GM21447 (cell line): ENCODE measurements around the gene ASTE1.
"Not testable (repeated sequence)": the region's sequence is repeated elsewhere in the genome, so short reads cannot be mapped to it uniquely, and the experiment has no call there.

Experiments used
- ATAC-seq: cut with Tn5 transposase; IDR thresholded peaks from one replicate; pipeline ENCODE4 v1.9.1; 2021; ENCODE audit not compliant: unreplicated experiment

Gene ASTE1, protein sequence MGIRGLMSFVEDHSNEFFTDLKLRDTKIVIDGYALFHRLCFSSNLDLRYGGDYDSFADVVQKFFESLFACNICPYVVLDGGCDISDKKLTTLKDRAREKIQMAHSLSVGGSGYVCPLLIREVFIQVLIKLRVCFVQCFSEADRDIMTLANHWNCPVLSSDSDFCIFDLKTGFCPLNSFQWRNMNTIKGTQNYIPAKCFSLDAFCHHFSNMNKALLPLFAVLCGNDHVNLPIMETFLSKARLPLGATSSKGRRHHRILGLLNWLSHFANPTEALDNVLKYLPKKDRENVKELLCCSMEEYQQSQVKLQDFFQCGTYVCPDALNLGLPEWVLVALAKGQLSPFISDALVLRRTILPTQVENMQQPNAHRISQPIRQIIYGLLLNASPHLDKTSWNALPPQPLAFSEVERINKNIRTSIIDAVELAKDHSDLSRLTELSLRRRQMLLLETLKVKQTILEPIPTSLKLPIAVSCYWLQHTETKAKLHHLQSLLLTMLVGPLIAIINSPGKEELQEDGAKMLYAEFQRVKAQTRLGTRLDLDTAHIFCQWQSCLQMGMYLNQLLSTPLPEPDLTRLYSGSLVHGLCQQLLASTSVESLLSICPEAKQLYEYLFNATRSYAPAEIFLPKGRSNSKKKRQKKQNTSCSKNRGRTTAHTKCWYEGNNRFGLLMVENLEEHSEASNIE

DNA sequence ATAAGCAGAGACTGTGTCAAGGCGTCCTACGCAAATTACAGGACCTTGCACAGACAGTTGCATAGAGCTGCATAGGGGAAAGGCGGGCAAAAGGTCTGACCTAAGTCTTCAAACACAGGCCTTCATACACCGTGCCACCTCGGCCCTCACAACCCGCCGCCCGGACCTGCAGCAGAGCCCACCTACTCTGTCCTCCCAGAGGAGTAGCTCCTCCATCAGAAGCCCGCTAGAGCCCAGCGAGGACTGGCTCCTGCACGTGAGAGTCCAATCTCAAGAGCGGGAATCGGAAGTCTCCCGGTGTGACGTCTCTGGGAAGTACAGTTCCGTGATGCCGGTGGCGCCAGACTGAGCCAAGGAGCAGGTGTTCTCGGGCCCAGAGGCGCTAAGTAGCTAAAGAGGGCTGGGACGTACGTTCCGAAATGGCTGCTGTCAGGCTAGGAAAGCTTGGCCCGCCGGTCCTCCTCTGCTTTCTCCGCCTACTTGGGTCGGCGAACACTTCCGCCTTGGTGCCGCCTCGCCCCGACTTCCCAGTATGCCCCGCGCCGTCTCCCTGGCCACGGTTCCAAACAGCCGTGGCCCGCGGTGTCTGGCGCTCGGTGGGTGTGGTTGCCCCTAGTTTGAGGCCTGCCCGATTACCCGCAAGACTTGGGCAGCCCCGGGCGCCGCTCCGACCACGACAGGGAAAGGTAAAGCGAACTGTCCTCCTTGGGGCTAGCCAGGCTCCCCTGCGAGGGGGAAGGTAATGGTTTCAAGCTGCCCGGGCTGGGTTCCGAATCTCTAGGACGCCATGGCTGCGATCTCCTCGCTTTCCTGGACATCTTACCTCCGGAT, at the start of gene ASTE1, which contains the start of gene NEK11:
Gene ASTE1 (minus strand): TSS at position 505 of the 831 bp plus-strand sequence. CDS start 1,519 bp downstream, outside the sequence.
Gene NEK11 (plus strand): TSS at position 557 of the 831 bp plus-strand sequence. CDS start 2,832 bp downstream, outside the sequence.
- peak; percentile 98 for ATAC-seq

DNA sequence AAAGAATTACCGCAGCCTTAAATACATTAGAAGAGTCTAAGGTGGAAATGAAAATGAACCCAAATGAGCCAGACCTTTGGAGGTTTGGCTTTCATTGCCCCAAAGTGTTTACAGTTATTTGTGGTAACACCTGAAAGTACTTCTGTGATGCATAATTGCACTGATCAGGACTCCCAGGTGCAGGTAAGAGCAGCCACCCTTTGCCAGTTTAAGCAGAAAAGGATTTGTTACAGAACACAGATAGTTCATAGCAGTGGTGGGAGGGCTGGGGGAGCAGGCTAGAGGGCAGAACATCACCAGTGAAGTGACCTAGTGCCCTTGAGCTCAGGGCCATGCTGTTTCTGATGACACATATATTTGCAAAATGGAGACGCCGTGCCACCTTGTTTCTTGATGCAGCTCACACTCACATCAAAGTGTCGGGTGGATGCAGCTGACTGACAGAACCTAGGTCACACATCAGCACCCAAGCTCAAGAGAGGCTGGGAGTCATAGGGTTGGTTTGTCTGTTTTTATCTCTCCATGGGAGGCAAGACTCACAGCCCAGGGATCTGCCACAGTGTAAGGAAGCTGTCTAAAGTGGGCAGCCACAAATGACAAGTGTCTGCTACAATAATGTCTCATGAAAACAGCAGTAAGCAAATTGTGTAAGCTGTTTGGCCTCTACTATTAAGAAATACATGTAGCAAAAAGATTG, 49.2 kb upstream of the ASTE1 start:
- ATAC-seq, result no peak

DNA sequence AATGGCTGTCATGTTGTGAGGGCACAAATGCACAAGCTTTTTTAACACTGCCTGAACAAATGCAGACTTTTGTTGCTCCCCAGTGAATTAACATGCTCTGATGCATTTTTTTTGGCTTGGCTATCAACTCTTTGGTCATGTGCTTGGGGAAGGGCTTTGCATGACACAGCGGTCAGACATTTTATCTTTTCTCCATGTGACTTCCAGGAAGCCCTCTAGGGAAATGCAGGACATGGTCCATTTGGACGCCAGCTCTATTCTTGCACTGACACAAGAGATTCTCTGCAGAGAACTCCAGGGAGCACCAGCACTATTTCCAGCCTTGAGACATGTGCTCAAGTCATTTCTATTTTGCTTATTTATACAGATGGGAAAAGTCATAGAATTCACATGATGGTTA, 46.2 kb upstream of the ASTE1 start:
- no peak for ATAC-seq

DNA sequence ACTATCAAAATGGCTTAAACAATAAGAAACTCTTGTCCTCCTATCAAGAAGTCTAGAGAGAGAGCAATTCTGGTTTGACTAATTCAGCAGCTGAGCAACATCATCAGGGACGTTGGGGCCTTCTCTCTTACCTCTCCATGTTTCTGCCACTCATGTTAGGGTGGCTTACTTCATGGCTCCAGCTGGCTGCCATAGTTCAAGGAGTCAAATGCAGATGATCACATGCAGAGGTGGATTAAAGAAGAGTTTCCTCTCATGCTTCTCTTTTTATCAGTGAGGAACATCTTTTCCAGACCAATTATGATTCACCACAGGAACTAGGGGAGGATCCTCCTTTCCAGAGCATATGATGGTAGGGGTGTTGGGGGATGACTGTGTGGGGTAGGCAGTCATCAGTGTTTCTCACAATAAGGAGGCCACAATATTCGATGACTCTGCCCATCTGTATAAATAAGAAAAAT, 45.5 kb upstream of the ASTE1 start:
- no peak for ATAC-seq

DNA sequence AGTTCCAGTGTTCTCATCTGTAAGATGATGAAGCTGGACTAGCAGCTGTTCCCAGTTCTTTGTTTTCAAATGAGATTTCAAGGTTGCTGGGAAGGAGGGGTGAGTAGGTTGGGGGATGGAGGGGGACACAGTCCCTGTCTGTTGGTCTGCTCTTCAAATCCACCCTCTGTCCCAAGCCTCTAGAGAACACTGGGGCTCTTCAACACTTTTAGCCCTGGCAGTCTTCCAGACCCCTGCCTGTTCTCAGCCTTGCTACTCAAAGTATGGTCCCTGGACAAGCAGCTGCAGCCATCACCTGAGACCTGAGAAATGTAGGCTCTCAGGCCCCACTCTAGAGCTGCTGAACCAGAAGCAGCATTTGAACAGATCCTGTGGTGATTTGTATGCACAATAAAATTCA, 41.4 kb upstream of the ASTE1 start:
- ATAC-seq, result peak; percentile 59

DNA sequence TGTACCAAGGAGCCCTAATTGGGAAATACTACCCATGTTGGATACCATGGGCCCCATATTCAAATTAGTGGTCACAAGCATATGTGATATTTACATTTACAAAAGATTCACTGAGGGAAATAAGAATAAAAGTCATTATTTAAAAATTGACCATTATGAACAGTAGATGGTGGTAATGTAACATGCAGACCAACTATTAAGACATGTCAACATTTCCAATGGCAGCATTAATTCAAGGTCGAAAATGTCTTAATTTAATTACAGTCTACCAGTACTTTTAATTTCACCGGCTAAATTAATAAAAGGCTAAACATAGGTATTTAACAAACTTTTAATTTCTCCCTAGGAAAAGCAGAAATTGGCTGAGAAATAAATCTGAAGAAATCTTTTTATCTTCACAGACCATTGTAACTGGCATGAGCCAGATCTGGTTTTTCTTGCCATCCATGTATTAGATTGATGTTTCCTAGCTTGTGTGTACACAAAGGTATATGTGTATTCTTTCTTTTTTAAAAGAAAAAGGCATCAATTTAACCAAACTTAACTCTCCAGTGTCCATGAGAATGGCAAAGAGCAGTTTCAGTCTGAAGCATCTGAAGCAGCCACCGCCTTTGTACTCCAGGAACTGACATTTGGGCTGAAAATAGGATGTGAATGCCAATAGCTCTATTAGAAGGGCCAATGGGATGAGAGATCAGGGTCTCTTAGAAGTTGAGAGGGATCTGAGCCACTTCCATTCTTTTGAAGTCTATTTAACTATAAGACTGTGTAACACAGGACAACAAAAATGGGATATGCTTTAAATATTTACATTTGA, 26.6 kb upstream of the ASTE1 start:
- no peak for ATAC-seq

DNA sequence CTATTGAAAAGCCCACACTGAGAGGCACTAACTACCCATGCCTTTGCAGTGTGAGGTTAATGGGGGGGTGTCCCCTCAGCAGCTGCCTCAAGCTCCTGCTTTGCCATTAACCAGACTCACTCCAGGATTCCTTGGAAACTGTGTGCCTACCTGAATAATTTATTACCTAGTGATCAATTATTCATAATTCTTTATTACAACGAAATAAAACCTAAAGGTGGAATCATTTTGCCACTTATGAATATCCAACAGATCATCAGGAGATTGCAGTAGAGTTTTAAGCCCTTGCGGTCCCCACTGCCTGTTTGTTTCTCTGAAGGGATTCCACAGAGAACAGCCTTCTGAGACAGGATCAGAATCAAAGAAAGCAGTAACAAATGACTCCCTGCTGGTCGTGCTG, 23.4 kb upstream of the ASTE1 start:
- no peak for ATAC-seq

DNA sequence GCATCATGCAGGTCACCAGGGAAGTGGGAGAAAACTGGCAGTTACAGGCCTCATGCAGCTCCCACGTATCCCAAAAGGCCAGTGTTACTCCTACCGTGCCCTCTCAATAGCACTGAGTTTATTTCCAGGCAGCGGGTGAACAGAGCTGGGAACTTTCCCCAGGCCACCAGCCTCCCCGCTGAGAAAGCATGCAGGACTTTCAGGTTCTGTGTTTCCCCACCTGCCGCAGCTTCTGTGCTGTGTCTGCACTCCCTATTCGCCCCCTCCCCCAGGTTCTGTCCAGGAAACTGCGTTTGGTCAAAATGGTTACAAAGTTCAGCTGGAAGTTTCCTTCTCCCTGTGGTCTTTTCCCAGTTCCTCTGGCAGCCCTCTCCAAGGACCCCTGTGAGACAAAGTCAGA, 21.4 kb upstream of the ASTE1 start:
- ATAC-seq, result no peak

DNA sequence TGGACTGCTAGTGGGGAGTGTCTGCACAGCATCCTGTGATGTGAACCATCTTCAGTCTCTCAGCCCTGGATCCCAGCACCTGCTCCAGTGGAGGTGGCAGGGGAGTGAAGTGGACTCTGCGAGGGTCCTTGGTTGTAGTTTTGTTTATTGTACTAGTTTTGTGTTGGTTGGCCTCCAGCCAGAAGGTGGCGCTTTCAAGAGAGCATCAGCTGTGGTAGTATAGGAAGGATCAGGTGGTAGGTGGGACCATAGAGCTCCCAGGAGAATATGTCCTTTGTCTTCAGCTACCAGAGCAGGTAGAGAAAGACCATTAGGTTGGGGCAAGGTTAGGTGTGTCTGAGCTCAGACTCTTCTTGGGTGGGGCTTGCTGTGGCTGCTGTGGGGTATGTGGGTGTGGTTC, 21.0 kb upstream of the ASTE1 start:
- no peak for ATAC-seq

DNA sequence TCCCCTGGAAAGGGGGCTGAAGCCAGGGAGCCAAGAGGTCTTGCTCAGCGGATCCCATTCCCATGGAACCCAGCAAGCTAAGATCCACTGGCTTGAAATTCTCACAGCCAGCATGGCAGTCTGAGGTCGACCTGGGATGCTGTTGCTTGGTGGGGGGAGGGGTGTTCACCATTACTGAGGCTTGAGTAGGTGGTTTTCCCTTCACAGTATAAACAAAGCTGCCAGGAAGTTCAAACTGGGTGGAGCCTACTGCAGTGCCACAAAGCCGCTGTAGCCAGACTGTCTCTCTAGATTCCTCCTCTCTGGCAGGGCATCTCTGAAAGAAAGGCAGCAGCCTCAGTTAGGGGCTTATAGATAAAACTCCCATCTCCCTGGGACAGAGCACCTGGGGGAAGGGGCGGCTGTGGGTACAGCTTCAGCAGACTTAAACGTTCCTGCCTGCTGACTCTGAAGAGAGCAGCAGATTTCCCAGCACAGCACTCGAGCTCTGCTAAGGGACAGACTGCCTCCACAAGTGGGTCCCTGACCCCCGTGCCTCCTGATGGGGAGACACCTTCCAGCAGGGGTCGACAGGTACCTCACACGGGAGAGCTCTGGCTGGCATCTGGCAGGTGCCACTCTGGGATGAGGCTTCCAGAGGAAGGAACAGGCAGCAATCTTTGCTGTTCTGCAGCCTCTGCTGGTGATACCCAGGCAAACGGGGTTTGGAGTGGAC, 15.8 kb upstream of the ASTE1 start:
- not testable (repeated sequence) for ATAC-seq

DNA sequence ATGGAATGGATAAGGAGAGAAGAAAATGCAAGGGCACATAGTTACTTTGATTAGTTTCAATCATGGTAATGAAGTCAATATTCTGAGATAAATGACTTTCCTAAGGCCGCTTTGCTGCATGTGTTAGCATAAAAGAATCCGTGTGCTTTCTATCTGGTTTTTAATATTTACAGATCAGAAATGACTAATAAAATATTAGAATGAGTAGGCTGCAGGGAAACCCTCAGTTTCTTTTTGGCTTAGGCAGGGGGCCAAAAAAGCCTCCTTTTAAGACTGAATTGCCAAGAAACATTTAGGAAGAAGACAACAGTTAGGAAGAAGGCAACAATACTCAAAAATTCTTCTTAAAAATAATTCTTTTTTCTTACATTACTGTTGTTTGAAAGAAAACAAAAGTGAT, 11.7 kb upstream of the ASTE1 start:
- no peak for ATAC-seq

DNA sequence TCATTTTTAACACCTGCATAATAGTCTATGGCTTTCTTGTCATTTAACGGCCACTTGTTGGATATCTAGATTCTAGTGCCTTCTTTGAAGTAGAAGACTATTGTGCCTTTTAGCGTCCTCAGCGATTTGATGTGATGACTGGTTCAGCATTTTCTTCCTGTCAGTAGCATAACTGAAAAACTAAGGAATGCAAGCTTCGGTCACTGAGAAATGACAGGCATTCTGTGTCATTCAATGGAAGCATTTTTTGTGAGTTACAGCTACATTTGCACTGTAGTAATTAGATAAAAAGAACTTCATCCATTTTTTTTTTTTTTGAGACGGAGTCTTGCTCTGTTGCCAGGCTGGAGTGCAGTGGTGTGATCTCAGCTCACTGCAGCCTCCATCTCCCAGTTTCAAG, 10.4 kb upstream of the ASTE1 start:
- no peak for ATAC-seq

DNA sequence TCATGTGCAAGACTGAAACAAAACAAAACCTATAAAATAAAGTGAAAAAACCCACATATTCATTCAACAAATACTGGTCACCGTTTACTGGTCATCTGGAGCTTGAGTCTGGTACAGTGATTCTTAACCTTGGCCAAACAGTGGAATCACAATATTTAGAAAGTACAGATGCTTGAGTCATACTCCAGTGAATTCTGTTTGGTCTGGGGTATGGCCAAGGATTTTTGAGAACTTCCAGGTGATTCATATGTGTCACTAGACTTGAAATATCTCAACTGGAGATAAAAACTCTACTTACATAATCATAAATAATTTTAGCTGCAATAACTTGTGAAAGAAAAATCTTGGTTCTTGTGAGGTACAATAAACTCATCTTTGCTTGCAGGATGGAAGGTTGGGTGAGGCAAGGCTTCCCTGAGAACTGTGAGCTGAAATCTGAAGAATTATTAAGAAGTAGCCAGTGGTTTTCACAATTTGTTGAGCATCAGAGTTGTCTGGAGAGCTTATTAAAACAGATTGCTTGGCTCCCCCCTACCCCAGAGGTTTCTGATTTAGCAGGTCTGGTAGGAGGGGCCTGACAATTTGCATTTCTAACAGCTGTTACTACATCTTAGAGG, 9.7 kb upstream of the ASTE1 start:
- ATAC-seq, result no peak

DNA sequence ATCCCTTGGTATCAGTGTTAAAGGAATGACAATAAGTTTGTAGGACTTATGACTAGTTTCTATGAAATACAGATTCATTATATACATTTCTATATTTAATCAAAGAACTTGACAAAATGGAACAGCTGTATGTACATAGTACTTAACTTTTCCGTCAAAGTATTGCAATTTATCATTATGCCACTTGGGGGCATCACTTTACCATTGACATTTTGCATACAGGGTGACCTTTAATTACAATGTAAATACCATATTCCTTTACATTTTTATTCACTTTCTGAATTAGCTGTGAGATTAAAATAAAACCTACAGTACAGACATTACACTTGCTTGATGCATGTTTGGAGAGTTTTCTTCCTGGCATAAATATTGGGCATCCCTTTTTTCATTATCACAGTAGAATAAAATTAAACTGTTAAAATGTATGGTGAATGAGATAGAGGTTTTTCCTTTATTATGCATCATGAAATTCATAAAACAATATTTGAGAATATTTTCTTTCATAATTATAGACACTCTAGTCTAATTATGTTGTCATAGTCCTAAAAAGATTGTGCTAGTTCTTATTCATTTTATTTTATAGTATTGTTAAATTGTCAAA, 7.0 kb upstream of the ASTE1 start:
- peak; percentile 61 for ATAC-seq

DNA sequence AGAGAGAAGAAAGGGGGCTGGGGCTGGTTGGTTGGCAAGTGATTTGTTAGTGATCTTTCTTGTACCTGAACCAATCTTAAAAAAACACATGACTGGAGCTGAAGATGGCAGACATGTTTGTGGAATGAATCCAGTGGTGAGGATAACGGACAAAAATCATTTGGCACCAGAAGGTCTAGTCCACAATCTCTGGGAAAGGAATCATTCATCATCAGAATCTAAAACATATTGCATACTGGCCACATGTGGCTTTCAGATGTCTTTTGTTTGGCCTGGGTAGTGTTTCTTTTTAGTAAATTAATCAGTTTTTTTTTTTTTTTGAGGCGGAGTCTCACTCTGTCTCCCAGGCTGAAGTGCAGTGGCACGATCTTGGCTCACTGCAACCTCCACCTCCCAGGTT, 5.0 kb upstream of the ASTE1 start:
- no peak for ATAC-seq

DNA sequence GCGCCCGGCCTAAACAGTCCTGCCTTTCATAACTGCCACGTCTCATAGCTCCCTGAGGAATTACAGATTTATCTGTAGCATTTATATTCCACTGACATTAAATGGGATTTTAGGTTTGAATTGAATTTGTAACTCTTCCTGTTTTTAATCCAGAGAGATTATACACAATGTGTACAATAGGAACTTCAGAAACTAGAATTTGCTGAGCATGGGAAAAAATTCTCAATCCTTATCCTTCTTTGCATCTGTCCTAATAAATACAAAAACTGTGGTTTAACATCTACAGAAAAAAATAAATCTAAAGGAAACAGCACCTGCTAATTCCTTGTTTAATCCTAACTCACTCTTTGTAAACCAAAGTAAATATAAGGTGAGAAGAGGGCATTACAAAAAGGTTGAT, 2.2 kb upstream of the ASTE1 start:
- no peak for ATAC-seq

DNA sequence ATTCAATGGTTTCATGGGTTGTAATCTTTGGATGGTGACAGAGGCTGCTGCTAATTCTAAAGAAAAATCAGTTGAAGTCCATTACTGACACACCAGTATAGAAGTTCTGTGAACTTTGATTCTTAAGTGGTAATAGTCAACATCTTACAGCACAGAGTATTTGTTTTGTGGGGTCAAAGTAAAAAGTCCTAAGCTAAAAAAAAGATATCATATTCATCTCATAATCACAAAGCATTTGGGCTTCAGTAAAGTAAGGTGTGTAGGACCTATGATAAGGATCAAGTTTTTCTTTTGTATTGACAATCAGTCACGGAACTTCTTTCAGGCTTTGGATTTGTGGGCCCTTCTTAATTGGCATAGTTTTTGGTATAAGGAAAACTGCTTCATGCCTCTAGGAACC, 1.1 kb downstream of the ASTE1 start:
- no peak for ATAC-seq

DNA sequence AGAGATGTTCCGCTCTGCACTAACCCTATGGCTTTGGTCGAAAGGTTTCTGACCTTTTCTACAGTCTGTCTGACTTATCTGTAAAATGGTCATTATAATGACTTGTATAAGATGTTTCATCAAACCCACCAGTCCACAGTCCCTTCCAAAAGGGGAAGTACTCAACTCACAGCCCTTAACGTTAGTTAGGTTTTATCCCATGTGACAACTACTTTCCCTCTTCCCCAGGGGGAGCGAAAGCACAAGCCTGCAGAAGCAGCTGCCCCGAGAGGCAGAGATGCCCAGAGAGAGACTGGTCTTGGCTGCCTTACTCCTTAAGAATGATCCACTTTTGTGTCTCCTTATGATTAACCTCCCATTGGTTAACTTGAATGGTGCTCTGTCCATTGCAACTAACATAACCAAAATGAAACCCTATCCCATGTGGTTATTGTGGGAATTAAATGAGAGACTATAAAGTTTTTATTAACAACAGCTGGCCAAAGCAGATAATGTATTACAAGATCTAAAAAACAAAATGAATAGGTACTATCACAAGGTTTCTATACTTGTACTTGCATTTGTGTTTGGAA, 6.4 kb downstream of the ASTE1 start:
- no peak for ATAC-seq
